HL-60 (cell line): Measurements from ENCODE around the gene FUT2.

ENCODE experiments used
- DNase-seq, 2 experiments: peaks; one replicate each; pipeline ENCODE4 v3.0.0-alpha.2; 2010 to 2020; ENCODE audit warnings: low read depth in 1 of 2, low spot score in 1 of 2
- H3K27ac ChIP-seq: fragments of 250-450 bp; sonication (Bioruptor Pico); replicated peaks from 2 replicates; pipeline ENCODE4 v1.5.1; 2020; ENCODE audit warnings: mild to moderate bottlenecking, moderate library complexity
- H3K27me3 ChIP-seq: fragments of 250-450 bp; sonication (Bioruptor Pico); 2 replicates; pipeline ENCODE4 v1.5.1; 2021; ENCODE audit warnings: mild to moderate bottlenecking, moderate library complexity; ENCODE audit not compliant: insufficient read depth, poor library complexity, severe bottlenecking
- H3K4me3 ChIP-seq: replicated peaks from 2 replicates; pipeline ENCODE4 v1.5.1; 2011; ENCODE audit warnings: mild to moderate bottlenecking, control low read depth, low read length; ENCODE audit not compliant: insufficient read depth
- GABPA ChIP-seq: IDR thresholded peaks from 2 replicates; pipeline ENCODE4 v1.6.1; 2012; ENCODE audit warnings: low read depth
- POLR2AphosphoS5 ChIP-seq: IDR thresholded peaks from 2 replicates; pipeline ENCODE4 v1.6.1; 2012; ENCODE audit warnings: low read depth
- SPI1 ChIP-seq: IDR thresholded peaks from 2 replicates; pipeline ENCODE4 v1.6.1; 2012; ENCODE audit warnings: low read depth, mild to moderate bottlenecking, borderline replicate concordance
- TF ChIP-seq, protein P1 (sequence below): IDR thresholded peaks from one replicate; pipeline ENCODE4 v1.5.1; 2011; ENCODE audit warnings: low read length, control low read depth, inconsistent platforms; ENCODE audit not compliant: insufficient read depth
- TF ChIP-seq, protein P2 (sequence below): IDR thresholded peaks from 2 replicates; pipeline ENCODE4 v1.6.1; 2012; ENCODE audit warnings: low read depth; ENCODE audit not compliant: insufficient replicate concordance

FUT2 gene

DNA sequence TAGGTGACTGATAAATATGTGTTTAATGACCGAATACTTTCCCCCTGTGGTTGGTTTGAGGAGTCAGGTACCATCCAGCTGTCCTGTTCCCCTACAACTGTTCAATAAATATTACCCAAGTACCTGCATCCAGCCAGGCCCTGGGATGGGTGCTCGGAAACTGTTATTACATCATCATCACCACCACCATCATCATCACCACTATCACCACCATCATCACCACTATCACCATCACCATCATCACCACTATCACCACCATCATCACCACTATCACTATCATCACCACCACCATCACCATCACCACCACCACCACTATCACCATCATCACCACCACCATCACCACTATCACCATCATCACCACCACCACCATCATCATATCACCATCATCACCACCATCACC lies 27.0 kb upstream of the FUT2 start:
- no peak for DNase-seq
- H3K4me3 ChIP-seq: no peak overlapping the region
- TF ChIP-seq POLR2AphosphoS5 (no peak), GABPA (no peak), SPI1 (no peak)
- TF ChIP-seq, protein P1, sequence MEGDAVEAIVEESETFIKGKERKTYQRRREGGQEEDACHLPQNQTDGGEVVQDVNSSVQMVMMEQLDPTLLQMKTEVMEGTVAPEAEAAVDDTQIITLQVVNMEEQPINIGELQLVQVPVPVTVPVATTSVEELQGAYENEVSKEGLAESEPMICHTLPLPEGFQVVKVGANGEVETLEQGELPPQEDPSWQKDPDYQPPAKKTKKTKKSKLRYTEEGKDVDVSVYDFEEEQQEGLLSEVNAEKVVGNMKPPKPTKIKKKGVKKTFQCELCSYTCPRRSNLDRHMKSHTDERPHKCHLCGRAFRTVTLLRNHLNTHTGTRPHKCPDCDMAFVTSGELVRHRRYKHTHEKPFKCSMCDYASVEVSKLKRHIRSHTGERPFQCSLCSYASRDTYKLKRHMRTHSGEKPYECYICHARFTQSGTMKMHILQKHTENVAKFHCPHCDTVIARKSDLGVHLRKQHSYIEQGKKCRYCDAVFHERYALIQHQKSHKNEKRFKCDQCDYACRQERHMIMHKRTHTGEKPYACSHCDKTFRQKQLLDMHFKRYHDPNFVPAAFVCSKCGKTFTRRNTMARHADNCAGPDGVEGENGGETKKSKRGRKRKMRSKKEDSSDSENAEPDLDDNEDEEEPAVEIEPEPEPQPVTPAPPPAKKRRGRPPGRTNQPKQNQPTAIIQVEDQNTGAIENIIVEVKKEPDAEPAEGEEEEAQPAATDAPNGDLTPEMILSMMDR: no peak
- TF ChIP-seq, protein P2, sequence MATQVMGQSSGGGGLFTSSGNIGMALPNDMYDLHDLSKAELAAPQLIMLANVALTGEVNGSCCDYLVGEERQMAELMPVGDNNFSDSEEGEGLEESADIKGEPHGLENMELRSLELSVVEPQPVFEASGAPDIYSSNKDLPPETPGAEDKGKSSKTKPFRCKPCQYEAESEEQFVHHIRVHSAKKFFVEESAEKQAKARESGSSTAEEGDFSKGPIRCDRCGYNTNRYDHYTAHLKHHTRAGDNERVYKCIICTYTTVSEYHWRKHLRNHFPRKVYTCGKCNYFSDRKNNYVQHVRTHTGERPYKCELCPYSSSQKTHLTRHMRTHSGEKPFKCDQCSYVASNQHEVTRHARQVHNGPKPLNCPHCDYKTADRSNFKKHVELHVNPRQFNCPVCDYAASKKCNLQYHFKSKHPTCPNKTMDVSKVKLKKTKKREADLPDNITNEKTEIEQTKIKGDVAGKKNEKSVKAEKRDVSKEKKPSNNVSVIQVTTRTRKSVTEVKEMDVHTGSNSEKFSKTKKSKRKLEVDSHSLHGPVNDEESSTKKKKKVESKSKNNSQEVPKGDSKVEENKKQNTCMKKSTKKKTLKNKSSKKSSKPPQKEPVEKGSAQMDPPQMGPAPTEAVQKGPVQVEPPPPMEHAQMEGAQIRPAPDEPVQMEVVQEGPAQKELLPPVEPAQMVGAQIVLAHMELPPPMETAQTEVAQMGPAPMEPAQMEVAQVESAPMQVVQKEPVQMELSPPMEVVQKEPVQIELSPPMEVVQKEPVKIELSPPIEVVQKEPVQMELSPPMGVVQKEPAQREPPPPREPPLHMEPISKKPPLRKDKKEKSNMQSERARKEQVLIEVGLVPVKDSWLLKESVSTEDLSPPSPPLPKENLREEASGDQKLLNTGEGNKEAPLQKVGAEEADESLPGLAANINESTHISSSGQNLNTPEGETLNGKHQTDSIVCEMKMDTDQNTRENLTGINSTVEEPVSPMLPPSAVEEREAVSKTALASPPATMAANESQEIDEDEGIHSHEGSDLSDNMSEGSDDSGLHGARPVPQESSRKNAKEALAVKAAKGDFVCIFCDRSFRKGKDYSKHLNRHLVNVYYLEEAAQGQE: no peak

DNA sequence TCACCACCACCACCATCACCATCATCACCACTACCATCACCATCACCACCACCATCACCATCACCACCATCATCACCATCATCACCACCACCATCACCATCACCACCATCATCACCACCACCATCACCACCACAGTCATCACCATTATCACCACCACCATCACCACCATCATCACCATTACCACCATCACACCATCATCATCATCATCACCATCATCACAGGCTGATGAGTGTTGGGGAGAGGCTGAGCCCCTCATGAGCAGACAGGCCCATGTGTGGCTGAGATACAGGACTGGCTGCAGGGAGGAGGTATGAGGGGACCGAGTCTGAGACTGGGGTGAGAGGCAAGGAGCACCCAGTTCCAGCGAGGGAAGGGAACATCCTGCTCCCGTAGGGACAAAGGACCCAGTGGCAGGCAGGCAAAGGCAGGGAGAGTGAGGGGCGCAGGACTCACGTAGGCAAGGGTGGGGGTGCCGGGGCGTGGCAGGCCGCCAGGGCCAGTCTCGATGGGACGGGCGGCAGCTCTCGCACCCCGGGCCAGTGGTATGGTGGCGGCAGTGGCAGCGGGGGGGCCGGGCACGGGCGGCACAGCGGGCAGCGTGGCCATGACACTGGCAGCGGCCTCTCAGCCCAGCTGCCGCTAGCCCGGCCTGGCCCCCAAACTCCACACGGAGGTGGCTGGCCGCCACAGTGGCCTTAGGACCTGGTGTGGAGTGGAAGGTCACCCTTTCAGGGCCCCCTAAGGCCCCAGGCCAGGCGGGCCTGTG lies 25.7 kb upstream of the FUT2 start:
- Histone ChIP-seq H3K27me3 (no peaks in the 10 kb centered on the region), H3K4me3 (no peak overlapping the region), H3K27ac (no peak overlapping the region)
- DNase-seq: no peak
- TF ChIP-seq GABPA (no peak), SPI1 (no peak), POLR2AphosphoS5 (no peak)
- TF ChIP-seq, protein P1: no peak
- TF ChIP-seq, protein P2: no peak

More for the DNA sequence above, 27.0 kb upstream of the FUT2 start:
- Histone ChIP-seq H3K27me3 (no peaks in the 10 kb centered on the region), H3K27ac (no peak overlapping the region)

- Histone ChIP-seq H3K27ac (no peak overlapping the region), H3K27me3 (no peaks in the 10 kb centered on the region), H3K4me3 (no peak overlapping the region)
- DNase-seq: no peak
- TF ChIP-seq, protein P2: no peak
- TF ChIP-seq, protein P1: no peak
- no peak for TF ChIP-seq GABPA
- no peak for TF ChIP-seq SPI1
- TF ChIP-seq POLR2AphosphoS5: no peak
Measured at GRCh38 chr19:48670699-48671445, 24.9 kb upstream of the FUT2 start.
